ENCODE measurements around the gene TNS2. TPM values are rescaled to one million over a fixed set of nuclear protein-coding genes. Genes with fewer than 3 reads are reported as not detected.

Gene TNS2
- total and polyA plus RNA-seq, 9 of the 15 experiments (the other 6 are each of a cell fraction or from before 2014, with no cell fraction given) = 0.28 to 3.1 (median 1.2) TPM; not detected in 1

GRCh38 chr12:53097564-53098353 is 47.9 kb downstream of the TNS2 start, which contains the start of gene IGFBP6 (continued):
- no peak for TF ChIP-seq HIVEP1 (CRISPR knock-in tag; IDR thresholded peaks at IDR 0.05)
- TF ChIP-seq MGA (IDR thresholded peaks at IDR 0.05) = no peak
- TF ChIP-seq SIRT6 (IDR thresholded peaks at IDR 0.05; ENCODE audit: low read depth, low read length) = no peak
- TF ChIP-seq TEAD4 (IDR thresholded peaks at IDR 0.05; ENCODE audit: low read length) = no peak
- no peak for TF ChIP-seq TEAD4 (CRISPR knock-in tag; IDR thresholded peaks at IDR 0.05; ENCODE audit: borderline replicate concordance)
- peak; percentile 80 for TF ChIP-seq EGR1 (conservative IDR thresholded peaks at IDR 0.05)
- no peak for TF ChIP-seq IRF2 (CRISPR knock-in tag; IDR thresholded peaks at IDR 0.05)
- TF ChIP-seq ZBTB7A (IDR thresholded peaks at IDR 0.05; ENCODE audit: borderline replicate concordance, control insufficient read depth, low read depth, low read length) = peak; percentile 85; the same call in 1 of the 2 replicates
- no peak for TF ChIP-seq BACH1 (tag; IDR thresholded peaks at IDR 0.05)
- no peak for TF ChIP-seq GATAD2B (IDR thresholded peaks at IDR 0.05; ENCODE audit: borderline replicate concordance)
- no peak for TF ChIP-seq ZNF76 (CRISPR knock-in tag; IDR thresholded peaks at IDR 0.05; ENCODE audit: borderline replicate concordance)
- TF ChIP-seq E2F1 (CRISPR knock-in tag; IDR thresholded peaks at IDR 0.05) = no peak
- peak; percentile 18 for TF ChIP-seq CHD4 (IDR thresholded peaks at IDR 0.05; ENCODE audit: insufficient read depth, insufficient replicate concordance, low read depth, low read length, poor library complexity, severe bottlenecking)
- no peak for TF ChIP-seq CBX2 (IDR thresholded peaks at IDR 0.05; ENCODE audit: insufficient read depth, low read length, poor library complexity, severe bottlenecking)
- no peak for TF ChIP-seq ZNF274 (IDR thresholded peaks at IDR 0.05; ENCODE audit: borderline replicate concordance, low read depth, low read length)
